ENCODE data around the gene ABL1. TPM values are rescaled to one million over a fixed set of nuclear protein-coding genes. Genes with fewer than 3 reads are reported as not detected.

ABL1 gene
- total and polyA plus RNA-seq, 4 donors: 23.3 to 60.0 (median 37.7) TPM

- Histone ChIP-seq H3K9ac (ENCODE audit: insufficient read depth in 1 of 2, low read length in 2 of 2) (no peak overlapping the region), H3K36me3 (ENCODE audit: control insufficient read depth in 4 of 4, insufficient read depth in 4 of 4, low read length in 4 of 4) (peaks cover 3 to 20% (median 9%) of the 10 kb centered on the region in 4 donors), H3K27me3 (ENCODE audit: control insufficient read depth in 3 of 3, insufficient read depth in 3 of 3, low read length in 2 of 3) (no peaks in the 10 kb centered on the region), H3K4me3 (no peak overlapping the region), H3K4me1 (ENCODE audit: control insufficient read depth in 5 of 5, insufficient read depth in 5 of 5, low read length in 5 of 5) (peaks cover 0 to 12% (median 0%) of the 10 kb centered on the region in 5 donors), H3K27ac (ENCODE audit: low read depth in 1 of 2, low read length in 1 of 2) (no peak overlapping the region), H3K9me3 (ENCODE audit: control insufficient read depth in 4 of 4, insufficient read depth in 3 of 4, low read length in 3 of 4) (no peaks in the 10 kb centered on the region)
- DNase-seq (no peak), ATAC-seq (ENCODE audit: insufficient read depth, low FRiP score) (no peak)
- 90 to 96% methylated on average over 7 of the region's 7 CpGs for WGBS, 2 donors
- TF ChIP-seq CTCF (IDR thresholded peaks at IDR 0.05; ENCODE audit: control extremely low read depth, extremely low read depth): no peak
Measured at GRCh38 chr9:130852801-130853200, 17.7 kb downstream of the ABL1 start.

- Histone ChIP-seq H3K4me1 (ENCODE audit: control insufficient read depth in 5 of 5, insufficient read depth in 5 of 5, low read length in 5 of 5) (peaks cover 0 to 5% (median 0%) of the 10 kb centered on the region in 5 donors), H3K9me3 (ENCODE audit: control insufficient read depth in 4 of 4, insufficient read depth in 3 of 4, low read length in 3 of 4) (no peaks in the 10 kb centered on the region), H3K27ac (ENCODE audit: low read depth in 1 of 2, low read length in 1 of 2) (no peak overlapping the region), H3K27me3 (ENCODE audit: control insufficient read depth in 3 of 3, insufficient read depth in 3 of 3, low read length in 2 of 3) (no peaks in the 10 kb centered on the region), H3K36me3 (ENCODE audit: control insufficient read depth in 4 of 4, insufficient read depth in 4 of 4, low read length in 4 of 4) (peaks cover 3 to 20% (median 10%) of the 10 kb centered on the region in 4 donors), H3K9ac (ENCODE audit: insufficient read depth in 1 of 2, low read length in 2 of 2) (no peak overlapping the region), H3K4me3 (no peak overlapping the region)
- 86 to 87% methylated on average over 8 of the region's 8 CpGs for WGBS, 2 donors
- no peak for DNase-seq
- ATAC-seq (ENCODE audit: insufficient read depth, low FRiP score): no peak
- no peak for TF ChIP-seq CTCF (IDR thresholded peaks at IDR 0.05; ENCODE audit: control extremely low read depth, extremely low read depth)
Measured at GRCh38 chr9:130854092-130854491, 19.0 kb downstream of the ABL1 start.

DNA sequence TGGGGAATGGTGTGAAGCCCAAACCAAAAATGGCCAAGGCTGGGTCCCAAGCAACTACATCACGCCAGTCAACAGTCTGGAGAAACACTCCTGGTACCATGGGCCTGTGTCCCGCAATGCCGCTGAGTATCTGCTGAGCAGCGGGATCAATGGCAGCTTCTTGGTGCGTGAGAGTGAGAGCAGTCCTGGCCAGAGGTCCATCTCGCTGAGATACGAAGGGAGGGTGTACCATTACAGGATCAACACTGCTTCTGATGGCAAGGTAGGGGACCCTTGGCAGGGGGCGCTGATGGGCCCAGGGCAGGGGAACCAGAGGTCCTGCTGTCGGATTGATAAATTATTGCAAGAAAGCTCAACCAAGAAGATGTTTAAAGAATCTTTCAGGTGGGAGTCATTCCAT is 19.8 kb downstream of the ABL1 start:
- no peaks in the 10 kb centered on the region for H3K9me3 ChIP-seq (ENCODE audit: control insufficient read depth in 4 of 4, insufficient read depth in 3 of 4, low read length in 3 of 4)
- 94 to 96% methylated on average over 9 of the region's 9 CpGs for WGBS, 2 donors
- no peaks in the 10 kb centered on the region for H3K27me3 ChIP-seq (ENCODE audit: control insufficient read depth in 3 of 3, insufficient read depth in 3 of 3, low read length in 2 of 3)
- H3K9ac ChIP-seq (ENCODE audit: insufficient read depth in 1 of 2, low read length in 2 of 2): no peak overlapping the region
- peaks cover 3 to 20% (median 10%) of the 10 kb centered on the region in 4 donors for H3K36me3 ChIP-seq (ENCODE audit: control insufficient read depth in 4 of 4, insufficient read depth in 4 of 4, low read length in 4 of 4)
- H3K4me1 ChIP-seq (ENCODE audit: control insufficient read depth in 5 of 5, insufficient read depth in 5 of 5, low read length in 5 of 5): peaks cover 0 to 3% (median 0%) of the 10 kb centered on the region in 5 donors
- TF ChIP-seq CTCF (IDR thresholded peaks at IDR 0.05; ENCODE audit: control extremely low read depth, extremely low read depth): no peak
- DNase-seq (no peak), ATAC-seq (ENCODE audit: insufficient read depth, low FRiP score) (no peak)
- H3K4me3 ChIP-seq: no peak overlapping the region
- no peak overlapping the region for H3K27ac ChIP-seq (ENCODE audit: low read depth in 1 of 2, low read length in 1 of 2)

- Histone ChIP-seq H3K9me3 (ENCODE audit: control insufficient read depth in 4 of 4, insufficient read depth in 3 of 4, low read length in 3 of 4) (no peaks in the 10 kb centered on the region), H3K4me3 (no peak overlapping the region), H3K36me3 (ENCODE audit: control insufficient read depth in 4 of 4, insufficient read depth in 4 of 4, low read length in 4 of 4) (peaks cover 3 to 20% (median 10%) of the 10 kb centered on the region in 4 donors), H3K4me1 (ENCODE audit: control insufficient read depth in 5 of 5, insufficient read depth in 5 of 5, low read length in 5 of 5) (peaks cover 0 to 8% (median 5%) of the 10 kb centered on the region in 5 donors), H3K27ac (ENCODE audit: low read depth in 1 of 2, low read length in 1 of 2) (no peak overlapping the region), H3K27me3 (ENCODE audit: control insufficient read depth in 3 of 3, insufficient read depth in 3 of 3, low read length in 2 of 3) (no peaks in the 10 kb centered on the region), H3K9ac (ENCODE audit: insufficient read depth in 1 of 2, low read length in 2 of 2) (no peak overlapping the region)
- no peak for ATAC-seq (ENCODE audit: insufficient read depth, low FRiP score)
- no peak for TF ChIP-seq CTCF (IDR thresholded peaks at IDR 0.05; ENCODE audit: control extremely low read depth, extremely low read depth)
- WGBS, 2 donors: 92% methylated on average over 8 of the region's 8 CpGs
- DNase-seq: no peak
Measured at GRCh38 chr9:130856474-130856873, 21.4 kb downstream of the ABL1 start.

Measured in lung (tissue), 12 donors.